Kidney epithelial cell (primary cell): Measurements from ENCODE around the gene SALL4. TPM values are rescaled to one million over a fixed set of nuclear protein-coding genes. Genes with fewer than 3 reads are reported as not detected.
"Not testable (repeated sequence)": the region's sequence is repeated elsewhere in the genome, so short reads cannot be mapped to it uniquely, and the experiment has no call there.

Source experiments
- DNase-seq: peaks from one replicate; pipeline ENCODE4 v3.0.0-alpha.2; 2010; ENCODE audit warnings: low read depth
- H3K27me3 ChIP-seq: 2 replicates; pipeline ENCODE4 v1.6.0; 2011; ENCODE audit warnings: low read length; ENCODE audit not compliant: control insufficient read depth, insufficient read depth
- H3K36me3 ChIP-seq: 2 replicates; pipeline ENCODE4 v1.5.1; 2011; ENCODE audit warnings: low read length; ENCODE audit not compliant: control insufficient read depth, insufficient read depth
- H3K4me3 ChIP-seq: 2 replicates; pipeline ENCODE4 v1.5.1; 2011; ENCODE audit warnings: low read depth, mild to moderate bottlenecking, control low read depth, low read length
- total RNA-seq: library from RNA; depleted of rRNA; stranded (reverse); fragments of >200 nt; gene quantifications from 2 replicates; pipeline ENCODE4 v1.2.3, GENCODE V29; 2015
- TF ChIP-seq, protein P1 (sequence below): IDR thresholded peaks from 2 replicates; pipeline ENCODE4 v1.5.1; 2011; ENCODE audit warnings: mild to moderate bottlenecking, moderate library complexity, low read length, control low read depth, inconsistent platforms; ENCODE audit not compliant: insufficient read depth, poor library complexity, severe bottlenecking

Gene SALL4
- total RNA-seq, 1 donor from 2014 or later: 5.3 TPM

DNA sequence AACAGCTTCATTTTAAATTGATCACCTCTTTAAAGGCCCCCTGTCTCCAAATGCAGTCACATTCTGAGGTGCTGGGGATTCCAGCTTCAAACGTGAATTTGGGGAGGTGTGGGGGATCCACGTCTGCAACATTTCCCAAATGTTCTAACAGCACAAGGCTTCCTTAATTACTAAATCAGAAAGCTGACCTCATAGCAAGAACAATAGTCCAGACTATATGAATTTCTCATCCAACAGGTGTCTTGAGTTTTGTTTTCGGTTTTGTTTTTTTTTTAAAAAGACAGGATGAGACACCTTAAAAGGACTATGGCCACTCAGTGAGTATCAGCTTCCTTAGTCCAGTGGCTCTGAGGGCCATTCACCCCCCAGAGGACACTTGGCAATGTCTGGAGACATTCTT is 45.7 kb downstream of the SALL4 start:
- TF ChIP-seq, protein P1, sequence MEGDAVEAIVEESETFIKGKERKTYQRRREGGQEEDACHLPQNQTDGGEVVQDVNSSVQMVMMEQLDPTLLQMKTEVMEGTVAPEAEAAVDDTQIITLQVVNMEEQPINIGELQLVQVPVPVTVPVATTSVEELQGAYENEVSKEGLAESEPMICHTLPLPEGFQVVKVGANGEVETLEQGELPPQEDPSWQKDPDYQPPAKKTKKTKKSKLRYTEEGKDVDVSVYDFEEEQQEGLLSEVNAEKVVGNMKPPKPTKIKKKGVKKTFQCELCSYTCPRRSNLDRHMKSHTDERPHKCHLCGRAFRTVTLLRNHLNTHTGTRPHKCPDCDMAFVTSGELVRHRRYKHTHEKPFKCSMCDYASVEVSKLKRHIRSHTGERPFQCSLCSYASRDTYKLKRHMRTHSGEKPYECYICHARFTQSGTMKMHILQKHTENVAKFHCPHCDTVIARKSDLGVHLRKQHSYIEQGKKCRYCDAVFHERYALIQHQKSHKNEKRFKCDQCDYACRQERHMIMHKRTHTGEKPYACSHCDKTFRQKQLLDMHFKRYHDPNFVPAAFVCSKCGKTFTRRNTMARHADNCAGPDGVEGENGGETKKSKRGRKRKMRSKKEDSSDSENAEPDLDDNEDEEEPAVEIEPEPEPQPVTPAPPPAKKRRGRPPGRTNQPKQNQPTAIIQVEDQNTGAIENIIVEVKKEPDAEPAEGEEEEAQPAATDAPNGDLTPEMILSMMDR: no peak
- Histone ChIP-seq H3K36me3 (no peaks in the 10 kb centered on the region), H3K27me3 (no peaks in the 10 kb centered on the region), H3K4me3 (no peak overlapping the region)
- no peak for DNase-seq

DNA sequence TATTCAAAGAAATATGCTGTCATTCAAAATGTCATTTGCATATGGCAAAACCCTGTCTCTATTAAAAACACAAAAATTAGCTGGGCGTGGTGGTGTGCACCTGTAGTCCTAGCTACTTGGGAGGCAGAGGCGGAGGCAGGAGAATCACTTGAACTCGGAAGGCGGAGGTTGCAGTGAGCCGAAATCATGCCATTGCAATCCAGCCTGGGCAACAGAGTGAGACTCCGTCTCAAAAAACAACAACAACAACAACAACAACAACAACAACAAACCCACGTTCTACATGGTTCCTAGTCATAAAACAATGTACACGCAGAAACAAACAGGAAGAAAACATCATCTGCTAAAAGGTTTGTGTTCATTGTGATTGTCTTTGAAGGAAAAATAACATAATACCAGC is 49.1 kb downstream of the SALL4 start:
- DNase-seq, H3K27me3 ChIP-seq, H3K4me3 ChIP-seq, H3K36me3 ChIP-seq: not testable (repeated sequence)

DNA sequence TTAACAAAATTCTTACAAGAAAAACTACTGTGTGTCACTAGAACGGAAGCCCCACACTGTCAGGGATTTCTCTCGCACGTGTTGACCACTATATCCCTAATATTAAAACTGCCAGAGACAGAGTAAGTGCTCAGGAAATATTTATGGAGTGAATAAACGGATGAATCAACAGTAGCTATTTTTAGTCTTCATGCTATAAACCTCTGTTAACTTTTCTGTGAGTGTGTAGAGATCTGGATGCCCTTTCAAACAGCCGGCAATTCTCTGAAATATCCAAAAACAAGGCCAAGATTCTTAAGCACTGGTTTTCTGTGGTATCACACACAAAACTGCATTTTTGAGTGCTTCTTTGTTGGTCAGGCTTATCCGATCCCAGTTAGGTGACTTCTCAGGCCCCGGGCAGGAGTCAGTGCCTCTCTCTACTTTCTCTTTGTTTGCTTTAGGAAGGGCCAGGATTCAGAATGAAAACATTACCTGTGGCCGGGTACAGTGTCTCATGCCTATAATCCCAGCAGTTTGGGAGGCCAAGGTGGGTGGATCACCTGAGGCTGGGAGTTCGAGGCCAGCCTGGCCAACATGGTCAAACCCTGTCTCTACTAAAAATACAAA is 49.9 kb downstream of the SALL4 start:
- no peak overlapping the region for H3K4me3 ChIP-seq
- no peaks in the 10 kb centered on the region for H3K27me3 ChIP-seq
- H3K36me3 ChIP-seq: no peaks in the 10 kb centered on the region
- TF ChIP-seq, protein P1: no peak
- no peak for DNase-seq

DNA sequence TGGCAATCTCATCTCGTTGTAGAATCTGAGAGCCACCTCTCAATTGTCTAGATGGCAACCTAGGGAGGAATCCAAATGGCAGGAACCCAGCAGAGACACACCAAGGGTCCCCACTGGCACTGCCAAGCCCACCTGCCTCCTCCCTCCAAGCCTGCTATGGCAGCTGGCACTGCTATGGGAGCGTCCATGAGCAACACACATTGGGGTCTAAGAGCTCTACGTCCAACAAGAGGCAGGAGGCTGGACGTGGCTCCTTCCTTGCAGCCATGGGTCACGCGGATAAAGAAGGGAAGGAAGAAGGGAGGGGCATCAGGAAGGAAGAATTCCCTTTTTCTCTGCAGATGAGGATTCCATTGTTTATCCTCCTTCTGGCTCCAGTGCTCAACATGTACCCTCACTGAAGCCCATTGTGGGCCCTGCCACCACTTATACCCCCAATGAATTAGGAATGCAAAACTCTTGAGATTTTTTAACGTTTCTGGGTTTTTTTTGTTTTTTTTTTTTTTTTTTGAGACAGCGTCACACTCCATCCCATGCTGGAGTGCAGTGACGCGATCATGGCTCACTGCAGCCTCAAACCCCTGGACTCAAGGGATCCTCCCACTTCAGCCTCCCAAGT is 51.4 kb downstream of the SALL4 start:
- no peaks in the 10 kb centered on the region for H3K27me3 ChIP-seq
- TF ChIP-seq, protein P1: no peak
- no peak overlapping the region for H3K4me3 ChIP-seq
- no peak for DNase-seq
- H3K36me3 ChIP-seq: no peaks in the 10 kb centered on the region

DNA sequence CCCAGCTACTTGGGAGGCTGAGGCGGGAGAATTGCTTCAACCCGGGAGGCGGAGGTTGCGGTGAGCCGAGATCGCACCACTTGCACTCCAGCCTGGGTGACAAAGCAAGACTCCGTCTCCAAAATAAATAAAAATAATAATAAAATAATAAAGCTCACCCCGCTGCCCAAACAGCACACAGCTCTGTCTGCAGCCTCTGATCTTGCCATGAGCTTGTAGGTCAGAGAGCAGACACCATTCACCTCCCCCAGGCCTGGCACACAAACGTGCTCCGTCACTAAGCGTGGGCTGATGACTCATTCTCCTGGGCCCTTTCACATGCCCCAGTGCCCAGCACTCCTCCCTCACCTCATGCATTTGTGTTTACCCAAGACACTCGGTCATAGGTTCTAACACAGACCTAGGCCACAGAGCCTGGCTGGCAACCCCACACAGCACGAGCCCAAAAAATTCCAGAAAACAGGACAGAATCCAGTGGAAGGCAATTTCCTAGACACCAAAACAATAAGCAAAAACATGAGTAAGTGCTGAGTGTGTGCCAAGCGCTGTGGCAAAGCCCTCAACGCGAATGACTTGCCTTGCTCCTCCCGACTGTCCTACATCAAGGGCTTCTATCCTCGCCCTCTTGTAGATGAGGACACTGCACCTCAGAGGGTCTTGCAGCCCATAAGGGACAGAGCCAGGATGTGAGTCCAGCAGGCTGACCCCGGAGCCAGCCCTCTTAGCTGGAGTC is 52.1 kb downstream of the SALL4 start:
- no peak overlapping the region for H3K4me3 ChIP-seq
- peak; percentile 97 for DNase-seq
- H3K36me3 ChIP-seq: no peaks in the 10 kb centered on the region
- no peaks in the 10 kb centered on the region for H3K27me3 ChIP-seq
- TF ChIP-seq, protein P1: no peak

DNA sequence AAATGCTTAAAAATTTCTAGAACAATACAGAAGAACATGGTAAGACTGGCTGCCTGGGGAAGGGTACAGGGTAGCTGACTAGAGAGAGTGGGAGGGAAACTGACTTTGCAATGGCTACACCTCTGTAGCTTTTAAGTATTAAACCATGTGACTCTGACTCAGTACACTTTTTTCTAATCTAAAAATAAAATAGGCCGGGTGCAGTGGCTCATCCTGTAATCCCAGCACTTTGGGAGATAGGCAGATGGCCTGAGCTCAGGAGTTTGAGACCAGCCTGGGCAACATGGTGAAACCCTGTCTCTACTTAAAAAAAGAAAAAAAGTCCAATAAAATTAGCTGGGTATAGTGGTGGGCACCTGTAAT is 52.7 kb downstream of the SALL4 start:
- DNase-seq: no peak
- H3K4me3 ChIP-seq: no peak overlapping the region

More for the DNA sequence above, 52.7 kb downstream of the SALL4 start:
- TF ChIP-seq, protein P1: no peak
- no peaks in the 10 kb centered on the region for H3K27me3 ChIP-seq
- no peaks in the 10 kb centered on the region for H3K36me3 ChIP-seq
